GM18505 (cell line): ENCODE results near the gene TSPY2.
"Not testable (repeated sequence)": the region's sequence is repeated elsewhere in the genome, so short reads cannot be mapped to it uniquely, and the experiment has no call there.

Experiments used
- ATAC-seq: cut with Tn5 transposase; IDR thresholded peaks from one replicate; pipeline ENCODE4 v1.9.1; 2021; ENCODE audit not compliant: unreplicated experiment

TSPY2 gene

GRCh38 chrY:6245923-6246322 lies at the start of gene TSPY2:
TSS of gene TSPY2 (plus strand) at chrY:6246223. CDS start at chrY:6246269, 46 bp downstream.
- ATAC-seq = not testable (repeated sequence)

- ATAC-seq = not testable (repeated sequence)
Measured at GRCh38 chrY:6209565-6209964, 36.5 kb upstream of the TSPY2 start.

- ATAC-seq = not testable (repeated sequence)
Measured at GRCh38 chrY:6217045-6217444, 29.0 kb upstream of the TSPY2 start.

- ATAC-seq = not testable (repeated sequence)
Measured at GRCh38 chrY:6269839-6270238, 23.8 kb downstream of the TSPY2 start.
